Measurements from ENCODE around the gene DPY19L1.
"Not testable (repeated sequence)": the region's sequence is repeated elsewhere in the genome, so short reads cannot be mapped to it uniquely, and the experiment has no call there.

- TF ChIP-seq CTCF (IDR thresholded peaks at IDR 0.05; ENCODE audit: extremely low read depth in 1 of 2, insufficient read depth in 1 of 2, low read depth in 1 of 2, low read length in 2 of 2); POLR2AphosphoS5 (IDR thresholded peaks at IDR 0.05; ENCODE audit: insufficient read depth, low read depth, low read length): not testable (repeated sequence)
These were observed 70.8 kb downstream of the DPY19L1 start for GRCh38 chr7:34966504-34966903.
